ENCODE measurements around the gene PCSK2.

The PCSK2 gene

GRCh38 chr20:17262786-17263185, 35.9 kb downstream of the PCSK2 start:
- no peak for DNase-seq (ENCODE audit: low read depth in 2 of 2)

- no peak for DNase-seq (ENCODE audit: low read depth in 2 of 2)
Measured at GRCh38 chr20:17273717-17274116, 46.9 kb downstream of the PCSK2 start.

DNA sequence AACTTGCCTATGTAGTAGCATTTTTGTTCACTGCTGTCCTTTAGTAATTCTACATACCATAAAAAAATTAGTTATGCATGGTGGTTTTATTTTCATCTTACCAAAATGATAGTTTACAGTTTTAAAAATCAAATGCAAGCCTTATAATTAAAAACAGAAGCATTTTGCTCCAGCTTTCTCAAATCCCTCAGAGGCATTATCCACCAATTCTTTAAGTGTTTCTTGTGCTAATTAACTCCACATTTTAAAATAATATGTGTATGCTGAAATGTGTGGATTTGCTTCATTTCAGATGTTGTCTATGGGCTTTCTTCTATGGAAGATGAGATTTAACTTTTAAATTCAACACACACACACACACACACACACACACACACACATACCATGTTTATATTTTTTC, 49.3 kb downstream of the PCSK2 start:
- no peak for DNase-seq (ENCODE audit: low read depth in 2 of 2)

GRCh38 chr20:17281478-17281877, 54.6 kb downstream of the PCSK2 start:
- DNase-seq (ENCODE audit: low read depth in 2 of 2) = no peak

DNA sequence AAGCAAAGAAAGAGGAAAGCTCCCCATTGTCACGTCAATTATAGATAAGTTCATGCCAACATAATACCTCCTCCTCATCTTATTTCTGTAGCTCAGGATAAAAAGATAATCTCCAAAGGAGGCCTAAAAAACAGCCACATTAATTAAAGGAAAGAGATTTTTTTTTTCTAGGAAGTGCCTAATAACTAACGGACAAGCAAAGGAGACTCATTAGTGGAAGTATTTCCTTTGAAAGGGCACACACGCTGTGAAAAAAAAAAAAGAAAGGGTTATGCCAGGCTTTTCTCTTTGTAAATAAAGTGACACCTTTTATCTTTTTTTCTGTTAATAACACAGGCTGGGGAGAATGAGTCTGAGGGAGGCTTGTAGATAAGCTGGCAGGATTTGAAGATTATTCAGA, 55.7 kb downstream of the PCSK2 start:
- DNase-seq (ENCODE audit: low read depth in 2 of 2) = no peak

GRCh38 chr20:17287503-17287902, 60.7 kb downstream of the PCSK2 start:
- no peak for DNase-seq (ENCODE audit: low read depth in 2 of 2)

DNA sequence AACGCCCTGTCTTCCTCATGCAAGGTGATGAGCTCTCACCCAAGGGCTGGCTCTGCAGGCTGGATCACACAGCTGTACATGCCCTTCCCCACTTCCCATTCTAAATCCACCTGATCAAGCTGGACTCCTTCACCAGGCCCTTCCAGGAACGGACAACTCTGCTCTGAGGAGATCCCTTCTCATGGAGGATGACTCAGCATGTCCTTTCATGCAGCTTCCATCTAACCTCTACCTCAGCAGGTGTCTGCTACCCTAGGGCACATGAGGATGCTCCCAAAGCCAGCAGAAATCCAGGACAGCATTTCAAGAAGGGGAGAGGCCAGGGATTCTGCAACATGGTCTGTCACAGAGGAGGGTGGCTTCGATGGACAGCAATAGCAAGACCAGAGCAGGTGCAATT, 61.2 kb downstream of the PCSK2 start:
- no peak for DNase-seq (ENCODE audit: low read depth in 2 of 2)

DNA sequence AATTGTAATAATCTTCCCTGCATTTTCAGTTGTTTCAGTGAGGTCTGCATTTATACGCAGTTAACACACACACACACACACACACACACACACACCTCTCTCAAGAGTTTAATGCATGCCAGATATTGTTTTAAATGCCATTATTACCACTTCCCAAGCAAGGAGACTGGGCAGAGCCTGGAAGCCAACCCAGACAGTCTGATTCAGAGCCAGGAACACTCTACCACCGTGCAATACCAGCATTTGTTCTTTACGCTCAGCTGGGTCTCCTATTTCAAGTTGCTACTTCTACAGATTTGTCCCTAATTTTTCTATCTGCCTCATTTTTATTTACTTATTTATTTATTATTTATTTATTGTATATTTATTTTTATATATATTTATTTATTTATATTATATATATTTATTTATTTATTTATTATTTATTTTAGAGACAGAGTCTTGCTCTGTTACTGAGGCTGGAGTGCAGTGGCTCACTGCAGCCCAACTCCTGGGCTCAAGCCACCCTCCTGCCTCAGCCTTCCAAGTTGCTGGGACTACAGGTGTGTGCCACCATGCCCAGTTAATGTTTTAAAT, 68.4 kb downstream of the PCSK2 start:
- no peak for DNase-seq (ENCODE audit: low read depth in 2 of 2)

- DNase-seq (ENCODE audit: low read depth in 2 of 2) = no peak
Measured at GRCh38 chr20:17295991-17296390, 69.2 kb downstream of the PCSK2 start.

GRCh38 chr20:17298171-17298570, 71.3 kb downstream of the PCSK2 start:
- no peak for DNase-seq (ENCODE audit: low read depth in 2 of 2)

- no peak for DNase-seq (ENCODE audit: low read depth in 2 of 2)
Measured at GRCh38 chr20:17298751-17299150, 71.9 kb downstream of the PCSK2 start.

- DNase-seq (ENCODE audit: low read depth in 2 of 2) = no peak
Measured at GRCh38 chr20:17300113-17300512, 73.3 kb downstream of the PCSK2 start.

DNA sequence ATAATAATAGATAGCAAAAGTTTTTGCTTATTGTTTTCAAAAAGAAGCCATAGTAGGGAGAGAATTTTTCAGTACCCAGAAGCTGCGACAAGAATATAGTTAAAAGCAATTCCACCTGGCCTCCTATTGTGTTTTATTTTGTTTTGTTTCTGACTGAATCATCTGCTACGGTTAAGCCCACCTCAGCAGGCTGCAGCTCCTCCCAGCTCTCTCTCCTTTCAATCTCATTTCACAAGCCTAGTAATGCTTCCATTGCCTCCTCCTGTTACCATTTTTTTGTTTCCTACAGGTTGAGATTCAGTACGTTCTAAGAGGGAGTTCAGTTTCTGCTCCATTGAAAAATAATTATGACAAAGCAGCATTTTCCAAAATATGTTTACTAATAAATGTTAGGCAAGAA, 77.9 kb downstream of the PCSK2 start:
- no peak for DNase-seq (ENCODE audit: low read depth in 2 of 2)

DNA sequence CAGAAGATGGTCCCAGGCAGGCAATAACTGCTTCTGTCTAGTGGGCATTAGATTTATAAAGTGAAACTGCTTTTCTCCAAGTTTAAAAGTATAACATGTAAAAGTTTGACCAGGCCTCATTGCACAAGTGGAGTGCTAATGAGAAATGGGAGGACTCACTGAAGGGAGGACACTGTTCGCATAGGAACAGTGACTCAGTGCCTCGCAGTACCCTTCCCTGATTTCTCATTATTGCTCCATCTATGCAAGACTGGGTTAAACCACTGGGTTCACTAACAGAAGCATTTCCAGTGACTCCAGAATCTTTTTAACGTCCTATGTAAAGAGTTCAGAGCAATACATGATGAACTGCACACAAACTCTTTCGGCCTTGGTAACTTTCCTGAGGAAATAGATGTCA, 79.6 kb downstream of the PCSK2 start:
- DNase-seq (ENCODE audit: low read depth in 2 of 2) = no peak

DNA sequence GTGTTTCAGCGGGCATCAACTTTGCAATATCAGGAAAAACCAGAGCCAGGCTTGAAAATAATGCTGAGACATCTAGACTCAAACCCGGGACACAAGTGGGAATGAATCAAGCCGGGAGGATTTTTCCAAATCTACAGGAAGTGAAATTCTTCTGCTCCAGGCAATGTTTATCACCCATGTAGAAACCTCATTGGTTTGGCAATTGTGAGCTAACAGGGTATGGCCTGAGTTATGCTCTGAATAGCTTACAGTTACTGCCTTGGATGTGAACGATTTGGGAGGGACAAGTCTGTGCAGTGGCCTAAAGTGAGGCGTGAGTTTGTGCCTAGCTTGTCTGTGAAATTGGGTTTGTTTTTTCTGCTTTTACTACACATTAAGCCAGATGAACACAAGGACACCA, 87.4 kb downstream of the PCSK2 start:
- DNase-seq (ENCODE audit: low read depth in 2 of 2) = no peak

GRCh38 chr20:17315407-17316231, 88.8 kb downstream of the PCSK2 start:
- DNase-seq (ENCODE audit: low read depth in 2 of 2) = no peak

DNA sequence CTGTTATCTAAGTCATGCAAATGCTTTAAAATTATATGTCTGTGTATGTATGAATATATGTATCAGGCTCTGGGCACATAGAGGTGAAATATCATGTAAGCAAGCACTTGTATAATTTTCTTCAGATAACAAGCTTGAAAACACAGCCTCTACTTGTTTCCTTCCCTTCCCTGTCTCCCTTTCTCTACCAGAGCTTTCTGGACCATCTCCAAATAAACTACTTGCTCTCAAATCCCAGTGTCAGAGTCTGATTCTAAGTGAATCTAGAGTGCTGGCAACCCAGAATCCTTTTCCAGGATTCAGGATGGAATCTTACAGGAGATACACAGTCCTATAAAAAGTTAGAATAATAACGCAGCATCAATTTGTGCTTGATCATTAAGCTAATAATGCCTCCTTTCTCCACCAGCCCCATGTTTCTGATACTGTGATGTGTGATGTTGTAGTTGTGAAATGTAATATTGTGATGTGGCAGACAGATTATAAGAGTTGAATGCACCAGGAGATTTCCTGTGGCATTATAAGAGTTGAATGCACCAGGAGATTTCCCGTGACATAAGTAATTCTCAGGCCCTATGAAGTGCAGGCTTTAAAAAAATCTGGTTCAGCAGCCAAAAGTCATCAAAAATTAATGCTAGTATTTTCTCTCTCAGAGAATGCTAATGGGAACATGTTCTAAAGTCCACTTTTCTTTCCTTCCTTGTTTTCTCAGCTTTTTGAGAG, 89.6 kb downstream of the PCSK2 start:
- no peak for DNase-seq (ENCODE audit: low read depth in 2 of 2)

GRCh38 chr20:17317341-17317740, 90.5 kb downstream of the PCSK2 start:
- DNase-seq (ENCODE audit: low read depth in 2 of 2) = no peak

- no peak for DNase-seq (ENCODE audit: low read depth in 2 of 2)
Measured at GRCh38 chr20:17320456-17320855, 93.6 kb downstream of the PCSK2 start.

DNA sequence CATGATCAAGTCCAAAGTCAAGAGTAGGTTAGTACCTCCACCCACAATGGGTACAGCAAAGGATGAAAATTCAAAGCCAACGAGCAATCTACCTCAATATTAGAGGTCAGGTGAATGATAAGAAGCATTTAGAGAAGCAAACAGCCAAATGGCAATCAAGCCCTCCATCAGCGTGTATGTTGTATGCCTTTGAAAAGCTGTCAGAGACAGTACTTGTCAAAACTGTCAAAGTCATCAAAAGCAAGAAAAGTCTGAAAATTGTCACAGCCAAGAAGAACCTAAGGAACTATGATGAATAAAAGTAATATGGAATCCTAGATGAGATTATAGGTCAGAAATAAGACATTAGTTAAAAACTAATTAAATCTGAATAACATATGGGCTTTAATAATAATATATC, 99.3 kb downstream of the PCSK2 start:
- DNase-seq (ENCODE audit: low read depth in 2 of 2) = no peak

DNA sequence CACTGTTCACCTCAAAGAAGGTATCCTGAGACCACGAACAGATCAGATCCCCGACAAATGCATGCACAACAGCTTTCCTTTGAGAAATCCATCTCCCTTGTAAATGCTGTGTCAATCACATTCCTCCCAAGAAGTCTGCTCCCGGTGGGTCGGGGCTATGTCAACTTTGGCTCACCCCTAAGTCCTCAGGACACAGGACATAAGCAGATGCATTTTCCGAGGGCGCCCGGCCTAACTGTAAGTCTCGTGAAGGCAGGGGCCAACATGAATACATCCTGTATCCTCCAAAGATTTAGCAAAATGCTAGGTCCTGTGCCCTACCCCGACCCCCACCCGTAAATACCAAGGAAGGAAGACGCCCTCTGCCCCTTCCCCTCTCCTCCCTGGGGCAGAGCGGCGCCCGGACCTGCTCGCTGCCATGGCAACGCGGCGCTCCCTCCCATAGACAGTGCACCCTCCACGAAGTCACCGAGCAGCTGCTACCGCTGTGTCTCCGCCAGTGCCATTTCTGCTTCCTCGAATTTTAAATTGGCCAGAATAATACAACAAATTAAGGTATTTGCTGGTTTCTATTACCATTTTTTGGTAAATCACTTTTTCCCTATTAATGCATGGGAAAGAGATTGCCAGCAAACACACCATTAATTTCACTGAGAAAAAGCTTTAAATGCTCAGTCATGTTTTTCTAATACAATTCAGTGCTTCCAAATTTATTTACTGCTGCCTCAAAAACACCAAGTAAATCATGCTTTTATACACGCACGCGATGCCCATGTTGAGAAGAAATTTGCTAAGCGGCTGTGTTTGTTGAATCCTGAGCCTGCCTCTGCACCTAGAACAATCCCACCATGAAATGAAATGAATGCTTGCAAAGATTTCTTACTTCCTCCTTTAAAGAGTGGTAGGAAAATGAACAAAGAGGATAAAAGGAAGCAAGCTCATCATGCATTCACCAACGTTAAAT, 100.6 kb downstream of the PCSK2 start:
- DNase-seq (ENCODE audit: low read depth in 2 of 2) = no peak

DNA sequence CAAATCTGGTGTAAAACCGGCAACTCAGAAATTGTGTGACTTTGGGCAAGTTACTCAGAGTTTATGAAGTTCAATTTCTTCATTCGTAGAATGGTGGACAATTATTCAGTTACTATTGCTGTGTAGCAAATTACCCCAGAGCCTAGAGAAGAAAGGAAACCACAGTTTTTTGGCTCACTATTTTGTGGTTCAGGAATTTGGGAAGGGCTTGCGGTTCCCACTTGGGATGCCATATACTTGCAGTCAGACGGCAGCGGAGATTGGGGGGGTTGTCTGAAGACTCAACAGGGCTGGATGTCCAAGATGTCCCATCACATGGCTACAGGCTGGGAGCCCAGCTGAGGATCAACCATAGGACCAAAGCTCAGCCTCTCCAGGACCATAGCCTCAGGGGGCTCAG, 108.1 kb downstream of the PCSK2 start:
- DNase-seq (ENCODE audit: low read depth in 2 of 2) = no peak
